WI38 (cell line): ENCODE data around the gene EBNA1BP2.
"Not testable (repeated sequence)": the region's sequence is repeated elsewhere in the genome, so short reads cannot be mapped to it uniquely, and the experiment has no call there.

Source experiments
- H3K4me3 ChIP-seq: 2 replicates; pipeline ENCODE4 v1.5.1; 2011; ENCODE audit warnings: low read depth, mild to moderate bottlenecking, control low read depth, low read length
- TF ChIP-seq, protein P1 (sequence below): IDR thresholded peaks from 2 replicates; pipeline ENCODE4 v1.5.1; 2012; ENCODE audit warnings: low read depth, mild to moderate bottlenecking, control low read depth, low read length

EBNA1BP2 gene

DNA sequence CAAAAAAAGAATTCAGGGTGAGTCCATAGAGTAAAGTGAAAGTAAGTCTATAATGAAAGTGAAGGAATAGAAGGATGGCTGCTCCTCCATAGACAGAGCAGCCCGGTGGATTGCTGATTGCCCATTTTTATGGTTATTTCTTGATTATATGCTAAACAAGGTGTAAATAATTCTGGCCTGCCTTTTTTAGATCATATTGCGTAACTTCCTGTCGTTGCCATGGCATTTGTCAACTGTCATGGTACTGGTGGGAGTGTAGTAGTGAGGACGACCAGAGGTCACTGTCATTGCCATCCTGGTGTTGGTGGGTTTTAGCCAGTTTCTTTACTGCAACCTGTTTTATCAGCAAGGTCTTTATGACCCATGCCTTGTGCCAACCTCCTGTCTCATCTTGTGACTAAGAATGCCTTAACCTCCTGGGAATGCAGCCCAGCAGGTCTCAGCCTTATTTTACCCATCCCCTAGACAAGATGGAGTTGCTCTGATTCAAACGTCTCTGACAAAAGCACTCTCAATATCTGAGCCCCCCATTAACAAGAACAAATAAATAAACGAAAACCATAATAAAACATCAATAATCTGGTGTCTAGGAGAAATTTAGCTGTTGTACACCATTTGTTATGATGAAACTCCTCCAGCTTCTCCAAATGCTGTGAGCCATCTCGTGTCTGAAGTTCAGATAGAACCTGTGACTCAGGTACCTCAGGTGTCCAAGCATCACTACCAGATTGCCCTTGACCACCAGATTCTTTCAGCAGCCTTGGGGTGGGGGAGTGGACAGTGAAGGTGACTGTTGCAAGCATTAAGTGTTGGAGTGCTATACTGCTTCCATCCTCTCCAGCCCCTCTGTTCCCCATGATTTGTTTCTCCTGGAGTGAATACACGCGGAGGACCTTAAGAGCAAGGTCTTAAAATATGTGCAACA, 36.0 kb downstream of the EBNA1BP2 start:
- no peak overlapping the region for H3K4me3 ChIP-seq
- TF ChIP-seq, protein P1, sequence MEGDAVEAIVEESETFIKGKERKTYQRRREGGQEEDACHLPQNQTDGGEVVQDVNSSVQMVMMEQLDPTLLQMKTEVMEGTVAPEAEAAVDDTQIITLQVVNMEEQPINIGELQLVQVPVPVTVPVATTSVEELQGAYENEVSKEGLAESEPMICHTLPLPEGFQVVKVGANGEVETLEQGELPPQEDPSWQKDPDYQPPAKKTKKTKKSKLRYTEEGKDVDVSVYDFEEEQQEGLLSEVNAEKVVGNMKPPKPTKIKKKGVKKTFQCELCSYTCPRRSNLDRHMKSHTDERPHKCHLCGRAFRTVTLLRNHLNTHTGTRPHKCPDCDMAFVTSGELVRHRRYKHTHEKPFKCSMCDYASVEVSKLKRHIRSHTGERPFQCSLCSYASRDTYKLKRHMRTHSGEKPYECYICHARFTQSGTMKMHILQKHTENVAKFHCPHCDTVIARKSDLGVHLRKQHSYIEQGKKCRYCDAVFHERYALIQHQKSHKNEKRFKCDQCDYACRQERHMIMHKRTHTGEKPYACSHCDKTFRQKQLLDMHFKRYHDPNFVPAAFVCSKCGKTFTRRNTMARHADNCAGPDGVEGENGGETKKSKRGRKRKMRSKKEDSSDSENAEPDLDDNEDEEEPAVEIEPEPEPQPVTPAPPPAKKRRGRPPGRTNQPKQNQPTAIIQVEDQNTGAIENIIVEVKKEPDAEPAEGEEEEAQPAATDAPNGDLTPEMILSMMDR, result no peak

DNA sequence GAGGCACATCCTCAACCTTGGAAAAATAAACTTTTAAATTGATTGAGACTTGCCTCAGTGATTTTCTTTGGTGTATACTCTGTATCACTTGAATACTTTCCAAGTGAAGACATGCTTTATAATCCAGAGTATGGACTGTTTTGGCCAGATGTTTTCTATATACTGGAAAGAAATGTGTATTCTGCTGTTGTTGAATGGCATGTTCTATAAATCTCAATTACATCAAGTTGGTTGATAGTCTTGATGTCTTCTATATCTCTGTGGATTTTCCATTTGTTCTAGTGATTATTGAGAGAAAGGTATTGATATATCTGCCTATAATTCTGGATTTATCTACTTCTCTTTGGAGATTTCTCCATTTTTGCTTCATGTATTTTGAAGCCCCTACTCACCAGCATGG, 37.5 kb downstream of the EBNA1BP2 start:
- TF ChIP-seq, protein P1, result no peak
- H3K4me3 ChIP-seq, result no peak overlapping the region

DNA sequence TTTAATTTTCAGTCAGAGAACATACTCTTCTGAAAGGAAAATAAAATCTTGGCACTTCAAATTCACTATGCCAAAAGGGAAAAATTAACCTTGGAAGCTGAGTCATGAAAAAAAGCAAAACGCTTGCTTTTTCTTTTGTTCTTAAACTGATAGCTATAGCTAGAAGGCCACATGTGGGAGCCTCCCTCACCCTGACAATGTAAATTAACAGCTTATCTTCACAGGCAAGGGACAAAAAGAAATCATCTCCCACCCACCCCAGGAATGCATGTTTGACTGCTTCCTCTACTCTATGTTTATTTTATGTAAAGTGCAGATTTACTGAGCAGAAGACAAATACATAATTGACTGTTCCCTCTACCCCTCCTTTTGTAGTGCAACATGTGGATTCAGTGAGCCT, 38.0 kb downstream of the EBNA1BP2 start:
- TF ChIP-seq, protein P1, result no peak
- no peak overlapping the region for H3K4me3 ChIP-seq

DNA sequence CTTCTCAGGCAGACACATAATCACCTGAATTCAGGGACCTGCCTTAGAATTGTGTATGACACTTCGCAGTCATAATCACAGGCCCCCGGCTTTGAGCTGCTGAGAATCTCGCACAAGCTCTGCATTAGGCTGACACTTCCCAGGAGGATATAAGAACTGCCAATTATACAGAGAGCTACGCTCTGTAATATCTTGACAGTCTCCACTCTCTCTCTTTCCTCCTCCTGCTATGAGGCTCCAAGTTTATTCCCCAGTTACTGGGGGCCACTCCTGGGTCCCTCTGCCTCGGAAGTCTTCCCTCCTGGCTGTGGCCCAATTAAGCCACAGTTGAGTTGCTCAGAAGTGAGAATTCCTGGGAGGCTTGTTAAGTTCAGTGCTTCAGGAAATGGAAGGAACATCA, 42.7 kb downstream of the EBNA1BP2 start:
- no peak overlapping the region for H3K4me3 ChIP-seq
- TF ChIP-seq, protein P1, result no peak

DNA sequence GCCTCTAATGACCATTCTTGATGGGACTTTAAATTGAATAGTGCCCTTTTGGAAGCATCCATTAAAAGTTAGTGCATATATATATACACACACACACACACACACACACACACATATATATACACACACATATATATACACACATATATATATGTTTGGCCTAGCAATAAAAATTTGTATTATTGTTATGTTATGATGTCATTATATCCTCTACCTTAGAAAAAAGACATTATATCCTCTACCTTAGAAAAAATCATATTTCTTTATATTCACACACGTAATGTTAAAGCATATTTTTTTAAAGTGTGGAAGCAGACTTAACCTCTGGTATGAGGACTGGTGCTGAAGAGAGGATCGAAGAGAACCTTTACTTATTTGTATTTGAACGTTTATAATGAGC, 43.3 kb downstream of the EBNA1BP2 start:
- TF ChIP-seq, protein P1, result no peak
- H3K4me3 ChIP-seq, result no peak overlapping the region

DNA sequence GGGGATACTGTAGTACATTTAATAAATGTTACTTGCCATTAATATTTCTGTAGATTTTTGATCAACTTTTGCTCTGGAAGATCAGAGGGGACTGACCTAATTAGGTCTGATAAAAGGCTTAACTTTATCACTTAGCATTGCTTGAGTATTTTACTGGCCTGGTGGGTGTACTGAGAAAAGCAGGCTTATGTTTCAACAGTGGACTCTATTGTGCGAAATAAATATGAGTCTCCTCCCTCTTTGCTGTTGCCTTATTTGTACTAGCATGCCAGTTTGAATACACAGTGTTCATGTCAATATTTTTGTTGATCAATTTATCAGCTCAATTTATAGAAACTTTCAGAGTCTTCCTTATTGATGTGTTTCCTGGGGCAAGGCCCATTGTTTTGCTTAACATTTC, 49.1 kb downstream of the EBNA1BP2 start:
- no peak overlapping the region for H3K4me3 ChIP-seq
- TF ChIP-seq, protein P1, result no peak

DNA sequence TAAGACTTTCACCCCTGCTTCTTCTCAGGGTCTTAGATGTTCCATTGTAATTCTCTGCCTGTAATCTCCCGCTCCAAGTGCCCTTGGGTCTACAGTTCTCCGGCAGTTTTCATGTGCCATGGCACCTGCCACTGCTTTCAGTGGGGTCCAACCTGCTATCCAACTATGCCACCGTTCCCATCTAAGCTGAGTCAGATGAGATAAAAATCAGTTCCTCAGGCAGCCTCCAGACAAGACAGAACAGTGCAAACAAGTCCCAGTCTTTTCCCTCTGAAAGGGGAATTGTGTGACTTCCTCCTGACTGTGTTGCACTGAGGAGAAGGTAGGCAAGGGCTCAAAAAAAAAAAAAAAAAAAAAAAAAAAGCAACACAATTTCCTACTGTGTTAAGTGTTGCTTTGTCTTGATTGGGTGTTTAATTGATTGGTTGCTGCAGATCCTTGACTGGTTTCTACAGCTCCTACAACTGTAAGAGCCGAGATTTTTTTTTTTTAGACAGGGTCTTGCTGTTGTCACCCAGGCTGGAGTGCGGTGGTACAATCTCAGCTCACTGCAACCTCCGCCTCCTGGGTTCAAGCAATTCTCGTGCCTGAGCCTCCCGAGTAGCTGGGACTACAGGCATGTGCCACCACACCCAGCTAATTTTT, 50.7 kb downstream of the EBNA1BP2 start:
- TF ChIP-seq, protein P1, result no peak
- no peak overlapping the region for H3K4me3 ChIP-seq

DNA sequence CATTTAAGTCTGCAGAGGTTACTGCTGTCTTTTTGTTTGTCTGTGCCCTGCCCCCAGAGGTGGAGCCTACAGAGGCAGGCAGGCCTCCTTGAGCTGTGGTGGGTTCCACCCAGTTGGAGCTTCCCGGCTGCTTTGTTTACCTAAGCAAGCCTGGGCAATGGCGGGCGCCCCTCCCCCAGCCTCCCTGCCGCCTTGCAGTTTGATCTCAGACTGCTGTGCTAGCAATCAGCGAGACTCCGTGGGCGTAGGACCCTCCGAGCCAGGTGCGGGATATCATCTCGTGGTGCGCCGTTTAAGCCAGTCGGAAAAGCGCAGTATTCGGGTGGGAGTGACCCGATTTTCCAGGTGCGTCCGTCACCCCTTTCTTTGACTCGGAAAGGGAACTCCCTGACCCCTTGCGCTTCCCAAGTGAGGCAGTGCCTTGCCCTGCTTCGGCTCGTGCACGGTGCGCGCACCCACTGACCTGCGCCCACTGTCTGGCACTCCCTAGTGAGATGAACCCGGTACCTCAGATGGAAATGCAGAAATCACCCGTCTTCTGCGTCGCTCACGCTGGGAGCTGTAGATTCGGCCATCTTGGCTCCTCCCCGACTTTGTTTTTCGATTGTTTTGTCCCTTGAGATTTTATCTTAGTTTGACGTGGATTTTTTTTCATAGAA, 52.0 kb downstream of the EBNA1BP2 start:
- not testable (repeated sequence) for H3K4me3 ChIP-seq
